ENCODE results near the gene PARD3. TPM values are rescaled to one million over a fixed set of nuclear protein-coding genes. Genes with fewer than 3 reads are reported as not detected.
"Not testable (repeated sequence)": the region's sequence is repeated elsewhere in the genome, so short reads cannot be mapped to it uniquely, and the experiment has no call there.

Gene PARD3
- polyA plus RNA-seq, 5 donors, result 38.0 to 53.5 (median 46.6) TPM

DNA sequence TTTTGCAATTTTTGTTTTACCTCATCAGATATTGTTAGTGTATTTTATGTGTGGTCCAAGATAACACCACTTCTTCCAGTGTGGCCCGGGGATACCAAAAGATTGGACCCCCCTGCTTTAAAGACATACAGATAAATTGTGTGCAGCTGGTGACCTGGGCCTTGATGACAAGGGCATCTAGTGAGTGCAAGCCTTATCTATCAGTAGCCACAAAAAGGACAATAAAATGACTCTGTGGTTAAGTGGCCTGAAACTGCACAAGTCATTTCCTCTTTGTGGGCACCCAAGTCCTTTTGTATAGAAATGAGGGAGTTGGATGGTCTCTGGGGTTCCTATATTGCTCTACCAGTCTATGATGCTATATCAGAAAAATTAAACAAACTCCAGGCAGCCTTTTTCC, 98.1 kb downstream of the PARD3 start:
- DNase-seq, result no peak

DNA sequence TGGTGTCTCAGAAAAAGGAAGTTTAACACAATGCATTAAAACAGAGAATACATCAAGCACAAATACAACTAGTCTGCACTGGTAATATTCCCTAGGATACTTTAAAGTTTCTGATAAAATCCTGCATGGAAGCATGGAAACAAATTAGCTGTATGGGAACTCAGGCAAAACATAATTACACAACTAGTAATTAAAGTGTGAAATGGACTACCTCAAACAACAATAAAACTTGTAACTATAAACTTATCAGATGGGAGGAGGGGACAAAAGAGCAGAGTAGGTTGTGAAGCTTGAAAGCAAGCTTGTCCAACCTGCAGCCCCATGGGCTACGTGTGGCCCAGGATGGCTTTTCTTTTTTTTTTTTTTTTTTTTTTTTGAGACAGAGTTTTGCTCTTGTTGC, 98.9 kb downstream of the PARD3 start:
- DNase-seq, result no peak

DNA sequence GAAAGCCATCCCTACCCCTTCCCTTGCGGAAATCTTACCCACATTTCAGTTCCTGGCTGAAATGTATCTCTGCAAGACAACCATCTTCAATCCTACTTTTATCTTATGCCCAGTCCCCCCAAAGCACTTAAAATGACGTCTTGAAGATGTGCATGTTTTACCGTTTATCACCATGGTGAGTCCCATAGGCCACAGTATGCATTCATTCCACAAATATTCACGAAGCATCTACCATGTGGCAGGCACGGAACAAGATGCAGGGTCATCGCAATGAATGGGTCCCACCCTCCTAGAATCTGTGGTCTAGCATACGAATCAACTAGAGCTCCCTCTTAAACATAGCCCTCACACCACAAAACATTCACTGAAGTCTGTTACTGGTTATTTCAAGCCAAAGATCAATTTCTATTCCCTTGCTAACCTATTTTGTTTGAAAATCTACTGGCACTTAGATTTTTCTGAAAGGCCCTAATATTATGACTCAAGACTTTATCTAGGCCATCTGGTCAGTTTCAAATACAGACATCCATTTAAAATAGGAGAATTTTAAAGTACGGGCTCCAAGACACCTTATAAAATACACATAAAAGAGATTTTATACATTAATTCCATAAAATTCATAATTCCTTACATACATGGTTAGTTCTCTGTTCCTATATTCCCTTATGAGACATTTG, 99.4 kb downstream of the PARD3 start:
- no peak for DNase-seq

DNA sequence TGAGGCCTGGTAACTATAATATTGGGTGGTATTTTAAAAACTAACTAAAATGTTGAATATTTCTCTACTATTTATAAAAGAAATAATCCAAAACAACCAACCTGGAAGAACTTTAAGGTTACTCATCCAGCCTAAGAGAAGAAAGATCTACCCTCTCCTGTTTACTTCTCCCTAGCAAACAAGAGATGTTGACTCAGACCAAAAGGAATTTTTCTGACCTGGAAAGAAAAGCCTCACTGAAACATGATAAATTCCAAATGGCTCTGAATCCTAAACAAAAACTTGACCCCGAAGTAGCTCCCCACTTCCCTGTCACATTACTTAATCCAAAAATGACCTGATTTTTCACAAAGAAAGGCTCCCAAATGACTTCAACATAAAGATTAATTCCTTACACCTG, 101.2 kb downstream of the PARD3 start:
- DNase-seq, result no peak

DNA sequence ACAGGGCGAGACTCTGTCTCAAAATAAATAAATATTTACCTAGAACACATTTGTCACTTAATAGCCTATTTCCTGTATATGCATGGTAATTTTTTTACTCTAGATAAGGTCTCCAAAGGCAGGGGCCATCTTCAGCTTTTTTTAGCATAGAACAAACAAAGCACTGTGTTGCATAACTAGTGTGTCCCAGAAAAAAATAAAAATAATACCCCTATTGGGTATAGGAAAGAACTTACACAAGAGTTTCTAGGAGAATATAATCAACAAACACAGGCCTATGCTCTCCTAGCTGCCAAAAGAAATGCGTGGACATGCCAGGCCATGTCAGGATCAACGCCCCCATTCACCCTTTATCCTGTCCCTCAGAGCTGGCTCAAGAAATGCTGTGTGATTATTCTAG, 103.6 kb downstream of the PARD3 start:
- peak in 1 of 2 donors; percentile 37 for DNase-seq

DNA sequence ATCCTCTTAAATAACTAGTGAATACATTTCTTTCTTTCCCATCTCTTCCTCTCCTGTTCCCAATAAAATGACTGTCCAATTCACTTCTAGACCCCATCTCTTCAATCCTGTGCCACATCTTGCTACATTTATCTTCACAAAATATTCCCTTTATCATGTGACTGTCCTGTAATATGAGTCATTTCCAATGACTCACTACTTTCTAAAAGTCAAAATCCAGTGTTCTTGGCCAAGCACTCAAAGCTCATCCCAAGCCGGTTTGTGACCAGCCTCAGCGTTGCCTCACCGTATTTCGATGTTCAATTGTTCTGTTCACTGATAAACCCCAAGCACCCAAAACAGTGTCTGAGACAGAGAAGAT, 104.7 kb downstream of the PARD3 start:
- DNase-seq, result no peak

DNA sequence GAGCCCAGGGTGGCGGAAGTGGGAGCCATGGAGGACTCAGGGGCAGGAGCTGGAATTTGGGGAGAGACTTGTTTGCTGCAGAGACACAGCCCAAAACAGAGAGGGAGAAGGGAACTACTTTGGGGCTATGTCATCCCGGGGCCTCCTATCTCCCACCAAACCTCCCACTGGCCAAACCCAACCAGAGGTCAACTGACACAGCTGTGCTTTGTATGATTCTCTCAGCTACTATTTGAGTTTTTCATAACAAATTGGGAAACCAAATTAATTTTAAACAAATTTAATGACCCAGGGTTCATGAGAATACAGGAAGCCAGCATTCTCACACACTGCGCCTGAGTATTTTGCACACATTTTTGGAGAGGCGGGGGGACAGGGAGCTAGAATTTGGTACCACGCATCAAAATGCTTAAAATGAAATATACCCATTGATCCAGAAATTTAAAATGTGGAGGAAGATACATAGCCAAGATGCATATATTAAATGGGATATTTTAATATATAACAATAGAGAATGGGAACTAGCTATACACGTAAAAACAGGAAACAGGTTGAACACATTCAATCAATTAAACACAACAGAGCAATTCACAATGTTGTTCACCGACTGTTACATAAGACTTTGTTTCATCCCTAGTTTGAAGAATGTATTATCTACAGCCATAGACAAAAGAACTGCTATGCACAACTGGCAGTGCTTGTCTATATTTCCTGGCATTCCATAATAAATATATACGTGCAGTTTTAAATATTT, 105.3 kb downstream of the PARD3 start:
- no peak for DNase-seq

DNA sequence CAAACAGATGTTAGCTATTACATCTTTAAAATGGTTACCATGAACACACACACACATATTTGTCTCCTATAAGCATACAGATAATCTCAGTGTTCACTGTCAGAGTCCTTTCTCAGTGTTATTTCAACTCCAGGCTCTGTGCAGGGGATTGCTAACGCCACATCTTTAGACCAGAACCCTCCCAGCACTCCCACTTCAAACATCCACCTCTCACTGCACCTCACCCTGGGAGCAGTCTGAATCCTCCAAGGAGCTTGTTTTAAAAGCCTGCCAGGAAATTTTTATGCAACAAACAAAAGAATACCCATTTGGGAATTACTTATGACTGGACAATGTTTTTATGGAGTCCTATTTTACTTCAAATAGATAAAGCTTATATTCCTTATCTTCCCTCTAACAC, 107.4 kb downstream of the PARD3 start:
- DNase-seq, result no peak

DNA sequence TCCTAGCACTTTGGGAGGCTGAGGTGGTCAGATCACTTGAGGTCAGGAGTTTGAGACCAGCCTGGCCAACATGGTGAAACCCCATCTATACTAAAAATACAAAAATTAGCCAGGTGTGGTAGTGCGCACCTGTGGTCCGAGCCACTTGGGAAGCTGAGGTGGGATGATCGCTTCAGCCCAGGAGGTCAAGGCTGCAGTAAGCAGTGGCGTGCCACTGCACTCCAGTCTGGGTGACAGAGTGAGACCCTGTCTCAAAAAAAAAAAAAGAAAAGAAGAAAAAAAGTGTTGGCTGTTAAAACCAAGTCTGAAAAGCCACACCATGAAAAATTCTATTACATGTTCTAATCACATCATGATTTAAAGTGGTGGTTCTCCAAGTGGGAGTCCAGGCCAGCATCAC, 108.1 kb downstream of the PARD3 start:
- DNase-seq, result not testable (repeated sequence)

DNA sequence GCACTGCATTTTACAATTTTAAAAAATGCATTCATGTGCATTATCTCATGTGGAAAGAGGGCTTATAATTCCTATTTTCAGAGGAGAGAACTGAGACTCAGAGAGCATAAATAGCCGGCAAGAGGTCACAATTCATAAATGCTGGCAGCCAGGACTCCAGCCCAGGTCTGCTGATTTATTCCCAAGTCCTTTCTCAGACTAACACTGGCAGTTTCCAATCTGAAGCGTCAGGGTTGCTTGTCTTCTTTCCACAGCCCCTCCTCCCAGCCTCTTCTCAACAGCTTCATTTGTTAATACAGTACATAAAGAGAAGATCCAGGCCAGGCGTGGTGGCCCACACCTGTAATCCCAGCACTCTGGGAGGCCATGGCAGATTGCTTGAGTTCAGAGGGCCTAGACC, 108.9 kb downstream of the PARD3 start:
- DNase-seq, result no peak

DNA sequence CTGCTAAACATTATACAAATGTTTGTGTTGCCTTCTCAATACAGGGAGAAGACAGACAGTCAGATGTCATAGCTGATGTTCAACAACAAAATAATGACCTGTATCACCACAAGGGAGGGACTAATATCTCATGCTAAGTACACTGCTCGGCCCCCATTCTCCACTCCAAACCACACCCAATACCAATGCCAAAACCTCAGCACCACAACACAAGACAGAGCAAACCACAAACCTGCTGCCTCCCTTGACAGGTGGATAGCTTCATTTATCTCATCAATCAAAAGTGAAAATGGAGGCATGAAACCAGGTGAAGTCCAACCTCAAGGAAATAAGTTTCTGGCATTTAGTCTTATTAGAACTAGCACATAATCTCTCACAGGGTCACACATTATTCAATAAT, 109.5 kb downstream of the PARD3 start:
- no peak for DNase-seq

DNA sequence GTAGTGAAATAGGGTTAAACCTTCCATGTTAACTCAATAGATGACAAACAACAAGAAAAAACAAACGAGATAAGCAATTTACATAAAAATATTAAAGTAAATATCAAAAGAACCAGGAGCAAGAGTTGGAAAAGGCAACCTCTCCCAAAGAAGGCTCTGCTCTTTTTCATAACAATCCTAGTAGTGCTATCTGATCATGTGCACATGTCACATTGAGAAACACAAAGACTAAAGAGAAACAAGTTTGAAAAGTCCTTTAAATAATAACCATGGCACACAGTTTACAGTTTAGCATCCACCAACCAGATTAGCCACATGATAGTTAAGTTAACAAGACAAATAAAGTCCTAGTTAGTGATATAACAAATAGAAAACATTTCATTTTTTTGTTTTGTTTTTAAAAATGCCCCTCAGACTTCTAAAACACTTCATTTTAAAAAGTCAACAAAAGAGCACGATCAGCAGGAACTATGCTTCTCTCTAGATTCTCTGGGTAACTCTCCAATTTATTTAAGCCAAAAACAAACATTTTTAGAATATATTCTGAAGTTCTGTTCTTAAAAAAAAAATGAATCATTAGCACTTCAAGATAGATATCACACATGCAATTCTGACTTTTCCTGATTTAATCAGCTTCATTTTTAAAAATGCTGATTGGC, 110.4 kb downstream of the PARD3 start:
- DNase-seq, result no peak

DNA sequence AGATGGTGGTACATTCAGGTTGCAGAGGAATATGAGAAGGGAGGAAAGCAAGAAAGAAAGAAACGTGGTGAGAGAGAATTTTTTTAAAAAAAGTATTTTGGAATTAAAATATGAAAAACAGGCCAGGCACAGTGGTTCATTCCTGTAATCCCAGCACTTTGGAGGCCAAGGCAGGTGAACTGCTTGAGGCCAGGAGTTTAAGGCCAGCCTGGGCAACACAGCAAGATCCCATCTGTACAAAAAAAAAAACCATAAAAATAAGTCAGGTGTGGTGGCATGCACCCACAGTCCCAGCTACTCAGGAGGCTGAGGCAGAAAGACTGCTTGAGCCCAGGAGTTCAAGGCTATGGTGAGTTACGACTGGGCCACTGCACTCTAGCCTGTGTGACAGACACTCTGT, 112.1 kb downstream of the PARD3 start:
- DNase-seq, result no peak

DNA sequence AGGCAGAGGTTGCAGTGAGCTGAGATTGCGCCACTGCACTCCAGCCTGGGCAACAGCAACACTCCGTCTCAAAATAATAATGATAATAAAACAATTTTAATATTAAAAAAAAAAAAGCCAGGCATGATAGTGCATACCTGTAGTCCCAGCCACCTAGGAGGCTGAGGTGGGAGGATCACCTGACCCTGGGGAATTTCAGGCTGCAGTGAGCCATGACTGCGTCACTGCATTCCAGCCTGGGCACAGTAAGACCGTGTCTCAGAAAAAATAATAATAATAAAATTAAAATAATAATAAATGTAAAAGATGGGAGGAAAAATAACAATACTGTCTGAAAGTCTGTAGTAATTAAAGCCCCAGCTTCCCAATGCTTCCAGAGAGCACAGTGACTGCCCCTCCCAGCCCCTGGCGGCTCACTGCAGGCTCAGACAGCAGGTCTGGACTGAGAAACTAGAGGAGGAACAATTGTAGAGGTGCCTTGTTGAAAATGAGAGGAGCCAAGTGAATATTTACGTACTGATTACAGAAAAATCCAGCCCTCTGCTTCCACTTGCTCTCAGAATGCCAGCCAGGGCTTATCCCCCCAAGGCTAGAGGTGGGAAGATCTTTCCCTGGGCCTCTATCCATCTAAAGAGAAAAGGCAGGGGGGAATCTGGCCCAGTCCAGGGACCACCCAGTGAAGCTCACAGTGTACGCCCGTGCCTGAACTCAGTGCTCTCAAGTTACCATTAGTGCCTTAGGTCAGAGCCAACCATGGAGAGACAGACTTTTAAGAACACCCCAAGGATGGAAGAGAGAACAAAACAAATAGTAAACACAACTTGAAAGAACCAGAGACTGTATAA, 112.8 kb downstream of the PARD3 start:
- DNase-seq, result no peak

DNA sequence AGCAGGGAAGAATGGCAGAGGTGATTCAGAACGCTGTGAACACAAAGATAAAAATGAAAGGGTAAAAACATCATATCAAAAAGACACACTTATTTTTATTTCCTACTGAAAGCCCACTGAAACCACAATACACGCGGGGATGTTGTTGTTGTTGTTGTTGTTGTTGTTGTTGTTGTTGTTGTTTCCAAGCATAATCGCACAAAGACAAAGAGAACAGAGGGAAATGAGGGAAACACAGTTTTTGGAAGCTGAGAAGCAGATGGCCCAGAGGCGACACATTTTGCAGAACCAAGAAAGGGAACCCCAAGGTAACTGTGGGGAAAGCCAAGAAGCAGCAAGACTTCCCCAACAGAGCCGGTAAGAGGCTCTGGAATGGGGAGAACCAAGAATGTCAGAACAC, 113.9 kb downstream of the PARD3 start:
- no peak for DNase-seq

DNA sequence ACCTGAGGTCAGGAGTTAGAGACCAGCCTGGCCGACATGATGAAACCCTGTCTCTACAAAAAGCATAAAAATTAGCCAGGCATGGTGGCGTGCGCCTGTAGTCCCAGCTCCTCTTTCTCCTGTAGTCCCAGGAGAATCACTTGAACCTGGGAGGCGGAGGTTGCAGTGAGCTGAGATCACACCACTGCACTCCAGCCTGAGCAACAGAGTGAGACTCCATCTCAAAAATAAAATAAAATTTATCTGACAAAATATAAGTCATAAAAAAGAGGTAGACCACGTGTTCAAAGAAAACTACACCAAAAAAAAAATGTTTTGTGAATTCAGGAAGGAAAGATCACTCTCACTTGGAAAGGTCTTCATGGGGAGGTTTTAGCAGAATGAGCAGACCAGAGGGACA, 114.3 kb downstream of the PARD3 start:
- not testable (repeated sequence) for DNase-seq

DNA sequence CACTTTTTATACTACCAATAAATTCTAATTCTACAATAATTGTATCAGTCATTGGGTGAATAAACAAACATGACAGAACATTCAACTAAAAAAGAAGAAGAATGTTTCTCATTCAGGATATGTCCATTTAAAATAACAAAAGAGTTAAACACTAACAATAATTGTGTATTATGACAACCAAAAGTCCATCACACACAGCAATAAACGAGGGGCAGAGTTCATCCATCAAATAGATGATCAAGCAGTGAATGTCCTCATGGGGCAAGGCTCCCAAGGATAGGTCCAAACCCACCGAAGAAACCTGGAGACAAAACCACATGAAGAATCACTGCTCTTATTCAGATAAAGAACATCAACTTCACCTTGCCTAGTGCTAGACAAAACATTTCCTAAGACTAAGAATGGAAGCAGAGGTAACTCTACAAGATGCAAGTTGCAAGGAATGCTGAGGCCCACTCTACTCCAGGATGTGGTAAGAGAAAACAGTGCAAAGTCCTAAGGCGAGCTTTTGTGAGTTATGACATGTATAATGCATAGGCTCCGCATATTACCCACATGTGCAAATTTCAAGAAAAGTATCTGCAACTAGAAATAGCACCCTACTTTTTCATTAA, 115.1 kb downstream of the PARD3 start:
- no peak for DNase-seq

DNA sequence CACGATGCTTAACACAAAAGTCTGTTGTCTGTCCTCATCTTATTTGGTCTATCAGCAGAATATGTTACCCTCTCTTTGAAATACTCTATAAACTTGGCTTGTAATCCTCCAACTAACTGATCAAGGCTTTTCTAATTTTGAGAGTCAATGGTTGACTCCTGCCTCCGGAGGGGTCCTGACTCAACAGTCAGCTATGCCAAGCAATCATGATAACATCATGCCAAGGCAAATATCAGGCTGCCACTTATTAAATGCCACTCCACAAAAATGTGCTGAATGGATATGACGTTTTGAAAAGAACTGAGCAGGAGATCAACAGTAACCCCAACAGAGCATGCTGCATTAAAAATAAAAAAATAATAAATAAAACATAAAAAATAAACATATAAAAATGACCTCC, 116.1 kb downstream of the PARD3 start:
- no peak for DNase-seq

DNA sequence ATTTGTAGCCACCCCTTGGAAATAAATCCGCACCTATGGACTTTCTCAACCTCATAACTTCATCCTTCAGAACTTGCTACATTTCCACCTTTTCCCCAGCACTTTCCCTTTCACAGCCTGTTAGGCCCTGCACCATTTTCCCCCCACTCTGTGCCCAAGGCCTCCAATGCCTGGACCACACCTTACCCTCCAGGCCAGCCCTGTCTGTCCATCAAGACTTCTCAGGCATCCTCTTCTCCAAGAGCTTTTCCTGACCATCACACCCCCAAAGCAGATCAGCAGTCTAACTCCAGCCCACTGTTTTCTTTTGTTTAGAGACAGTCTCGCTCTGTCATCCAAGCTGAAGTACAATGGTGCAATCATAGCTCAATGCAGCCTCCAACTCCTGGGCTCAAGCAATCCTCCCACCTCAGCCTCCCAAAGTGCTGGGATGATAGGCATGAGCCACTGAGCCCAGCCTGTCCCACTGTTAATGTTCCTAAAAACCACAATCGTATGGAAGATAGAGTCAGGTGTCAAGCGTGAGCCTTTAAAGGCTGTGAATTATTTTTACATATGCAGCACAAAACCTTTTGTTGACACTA, 116.8 kb downstream of the PARD3 start:
- no peak for DNase-seq

DNA sequence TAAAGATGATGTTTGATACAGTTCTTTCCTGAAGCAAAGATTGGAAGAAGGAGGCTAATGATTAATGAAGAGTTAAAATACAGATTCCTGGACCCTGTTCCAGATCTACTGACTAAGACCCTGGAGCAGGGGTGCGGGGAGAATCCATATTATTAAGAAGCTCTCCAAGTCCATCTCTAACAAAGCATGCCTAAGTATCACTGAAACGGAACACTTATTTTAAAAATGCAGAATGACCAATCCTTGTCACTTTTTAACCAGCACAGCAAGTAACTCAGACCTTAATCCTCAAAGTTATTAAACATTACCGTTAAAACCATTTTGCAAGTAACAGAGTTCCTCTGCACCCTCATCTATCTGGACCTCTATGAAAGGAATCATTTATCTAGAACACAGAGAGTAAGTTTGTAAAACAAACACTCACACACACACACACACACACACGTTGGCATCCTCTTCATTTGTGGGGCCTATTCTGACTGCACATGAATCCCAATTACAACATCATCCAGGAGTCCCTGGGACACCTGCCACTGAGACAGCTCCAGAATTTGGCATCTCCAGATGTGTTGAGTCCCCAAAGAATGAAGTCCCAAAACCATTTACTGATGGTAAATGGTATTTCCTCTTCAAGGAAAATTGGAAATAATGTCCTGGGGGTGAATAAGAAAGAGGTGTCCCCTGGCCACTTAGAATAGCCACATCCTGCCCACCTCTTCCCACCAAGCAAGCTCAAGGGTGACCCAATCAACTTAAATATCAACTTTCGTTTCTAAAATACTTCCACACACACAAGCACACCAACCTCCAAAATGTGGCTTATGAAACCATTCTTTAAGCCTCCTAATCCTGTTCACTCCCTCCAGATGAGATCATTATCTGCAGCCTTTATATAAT, 117.5 kb downstream of the PARD3 start:
- no peak for DNase-seq
